K562 (cell line): ENCODE results near the gene KIFC3. TPM values are rescaled to one million over a fixed set of nuclear protein-coding genes. Genes with fewer than 3 reads are reported as not detected.

Source experiments
- ATAC-seq: fragments of 200-7000 bp; cut with Tn5 transposase; 3 replicates; pipeline ENCODE4 v1.9.1; 2020; ENCODE audit warnings: moderate library complexity
- BruUV-seq: library from RNA; stranded (reverse); fragments of 400-500 nt; replicated peaks from 2 replicates; lab custom pipeline; 2021; lab: Mats Ljungman, UMichigan
- CTCF ChIA-PET: fragments of 300-600 bp; formaldehyde crosslinking; extraction: SDS; loops from one replicate; lab custom pipeline; 2021; ENCODE audit warnings: low intra/inter-chr PET ratio; lab: Yijun Ruan, JAX
- POLR2A ChIA-PET: fragments of 300-600, 350-650 bp; sonication (Branson Sonifier 250); formaldehyde crosslinking; extraction: SDS; loops from one replicate; lab custom pipeline; 2021; ENCODE audit warnings: antibody characterized with exemption, inconsistent platforms; lab: Yijun Ruan, JAX
- DNase-seq, 4 experiments: peaks; one replicate each; pipeline versions ENCODE4 v3.0.0 to v3.0.0-alpha.2; 2011 to 2018; ENCODE audit warnings: low spot score in 3 of 4, mixed read lengths in 3 of 4; ENCODE audit errors: extremely low read depth in 1 of 4
- FAIRE-seq: peaks from 2 replicates; lab custom pipeline; 2011; peaks lifted over from hg19 to GRCh38; lab: Jason Lieb, UNC
- H2AFZ ChIP-seq: 2 replicates; pipeline ENCODE4 v1.6.0; 2011; ENCODE audit warnings: low read depth, low read length, control low read depth, inconsistent platforms
- H3K27ac ChIP-seq: fragments of 200-600 bp; 3 replicates; pipeline ENCODE4 v1.8.0; 2011; ENCODE audit warnings: low read depth, mild to moderate bottlenecking, control low read depth, inconsistent platforms, low read length, moderate library complexity, mixed read lengths; ENCODE audit errors: extremely low read depth
- H3K27me3 ChIP-seq, 2 experiments: fragments of 300-600 bp in 1 of 2; 2 replicates in 1 of 2; 3 replicates in 1 of 2; pipeline versions ENCODE4 v1.6.0 to v1.8.0; 2011; ENCODE audit warnings: inconsistent platforms in 2 of 2, low read length in 2 of 2, mild to moderate bottlenecking in 1 of 2, mixed read lengths in 1 of 2, moderate library complexity in 1 of 2; ENCODE audit not compliant: control insufficient read depth in 2 of 2, insufficient read depth in 2 of 2
- H3K36me3 ChIP-seq: fragments of 300-600 bp; 3 replicates; pipeline ENCODE4 v1.8.0; 2011; ENCODE audit warnings: mild to moderate bottlenecking, low read length, inconsistent platforms; ENCODE audit not compliant: control insufficient read depth, insufficient read depth
- H3K4me1 ChIP-seq, 2 experiments: fragments of 200-600 bp in 1 of 2; replicated peaks in 1 of 2; 2 replicates in 1 of 2; 3 replicates in 1 of 2; pipeline versions ENCODE4 v1.5.1 to v1.8.0; 2011; ENCODE audit warnings: inconsistent platforms in 2 of 2, low read length in 2 of 2, mild to moderate bottlenecking in 1 of 2, mixed read lengths in 1 of 2, moderate library complexity in 1 of 2; ENCODE audit not compliant: control insufficient read depth in 2 of 2, insufficient read depth in 2 of 2
- H3K4me2 ChIP-seq: 2 replicates; pipeline ENCODE4 v1.6.1; 2011; ENCODE audit warnings: low read length, control low read depth, inconsistent platforms, mixed read lengths; ENCODE audit not compliant: insufficient read depth
- H3K4me3 ChIP-seq: fragments of 200-600 bp; sonication (generic), shearing (Covaris generic); 2 replicates; pipeline ENCODE4 v1.5.1; 2016; ENCODE audit warnings: control low read depth, inconsistent platforms
- H3K79me2 ChIP-seq: fragments of 200-600 bp; 3 replicates; pipeline ENCODE4 v1.8.0; 2011; ENCODE audit warnings: low read length, inconsistent platforms; ENCODE audit not compliant: control insufficient read depth, insufficient read depth
- H3K9ac ChIP-seq, 2 experiments: 2 replicates each; pipeline versions ENCODE4 v1.6.0 to v1.6.1; 2011; ENCODE audit warnings: low read depth in 2 of 2, low read length in 2 of 2, control low read depth in 1 of 2, inconsistent platforms in 1 of 2, mild to moderate bottlenecking in 1 of 2, mixed read lengths in 1 of 2; ENCODE audit not compliant: insufficient read depth in 1 of 2
- H3K9me1 ChIP-seq: one replicate; pipeline ENCODE4 v1.6.0; 2011; ENCODE audit warnings: inconsistent platforms, mild to moderate bottlenecking, low read length, moderate library complexity; ENCODE audit not compliant: control insufficient read depth, insufficient read depth
- H3K9me3 ChIP-seq: replicated peaks from 2 replicates; pipeline ENCODE4 v1.5.1; 2011; ENCODE audit warnings: low read depth, low read length, inconsistent platforms; ENCODE audit not compliant: control insufficient read depth, insufficient read depth
- H4K20me1 ChIP-seq: replicated peaks from 2 replicates; pipeline ENCODE4 v1.6.1; 2011; ENCODE audit warnings: low read length, inconsistent platforms, mixed read lengths; ENCODE audit not compliant: control insufficient read depth, insufficient read depth
- OTX1 ChIP-seq: fragments of 450-650 bp; formaldehyde crosslinking; IDR thresholded peaks from 2 replicates; pipeline ENCODE4 v1.4.0; 2022; ENCODE audit warnings: mild to moderate bottlenecking
- PHTF2 ChIP-seq: fragments of 250-450 bp; sonication (Bioruptor Pico); IDR thresholded peaks from 2 replicates; pipeline ENCODE4 v1.5.0; 2021; ENCODE audit warnings: mild to moderate bottlenecking
- POLR2G ChIP-seq: fragments of 200-400 bp; formaldehyde crosslinking; IDR thresholded peaks from 2 replicates; pipeline ENCODE4 v1.6.1; 2017; ENCODE audit warnings: low read depth, mild to moderate bottlenecking, antibody characterized with exemption, low read length, moderate library complexity
- PYGO2 ChIP-seq: fragments of 450-650 bp; IDR thresholded peaks from 2 replicates; pipeline ENCODE4 v1.6.1; 2016; ENCODE audit warnings: mild to moderate bottlenecking, missing genetic modification characterization, moderate library complexity, missing compliant biosample characterization
- RBFOX2 ChIP-seq: fragments of 200-400 bp; formaldehyde crosslinking; IDR thresholded peaks from 2 replicates; pipeline ENCODE4 v1.6.1; 2017; ENCODE audit warnings: low read depth, mild to moderate bottlenecking, low read length, moderate library complexity
- WGBS: fragments of 100-300 bp; shearing (Covaris generic); methylation state at CpG from one replicate; pipeline ENCODE4 v1.1.6; 2016; ENCODE audit warnings: low coverage, mixed read lengths; ENCODE audit not compliant: insufficient coverage; ENCODE audit errors: missing lambda C conversion rate; 5-methylcytosine and 5-hydroxymethylcytosine counted together
- in situ Hi-C: fragments of 300-500 bp; cut with MboI; formaldehyde crosslinking; loops from 4 replicates; pipeline ENCODE4 v1.15.0; 2018; ENCODE audit warnings: inconsistent platforms, mixed read lengths
- intact Hi-C: fragments of 100-400 bp; cut with micrococcal nuclease; formaldehyde crosslinking; loops from 2 replicates; pipeline ENCODE4 v1.14.2; 2022
- polyA plus RNA-seq, 8 experiments: library from polyadenylated mRNA; depleted of rRNA in 4 of 8; stranded (reverse) in 5 of 8; unstranded in 3 of 8; fragments of >200 nt; fragmentation: Nextera tagmentation in 2 of 8; fragmentation: Illumina TruSeq in 1 of 8; extraction: Ambion mirVana in 2 of 8; extraction: Trizol in 1 of 8; gene quantifications; 2 replicates each; pipeline versions ENCODE4 v1.2.1 to v1.2.3, GENCODE V29; 2011 to 2014; ENCODE audit warnings: inconsistent platforms in 1 of 8, missing spikeins in 1 of 8
- total RNA-seq, 7 experiments: library from RNA; depleted of rRNA in 6 of 7; stranded (reverse); fragments of >200 nt in 6 of 7; fragmentation: Illumina TruSeq in 2 of 7; extraction: Trizol in 2 of 7; gene quantifications; 2 replicates each; pipeline versions ENCODE4 v1.2.1 to v1.2.3, GENCODE V29; 2011 to 2021; ENCODE audit warnings: low replicate concordance in 1 of 7

The KIFC3 gene
- total and polyA plus RNA-seq, 9 of the 15 experiments (the other 6 are each of a cell fraction or from before 2014, with no cell fraction given): 0.23 to 105 (median 26.2) TPM

GRCh38 chr16:57785924-57786323 is 16.4 kb downstream of the KIFC3 start:
- Histone ChIP-seq H3K4me2 (no peak overlapping the region), H3K4me3 (no peak overlapping the region), H3K9me1 (no peaks in the 10 kb centered on the region), H3K36me3 (peaks cover 68% of the 10 kb centered on the region; the same call in 2 of the 3 replicates), H3K9ac (peak overlapping the region in 1 of 2 experiments; percentile 45; a peak in 1 of 4 replicates), H3K4me1 (peaks cover 0 to 23% of the 10 kb centered on the region in 2 experiments; a peak in 1 of 5 replicates), H3K9me3 (no peaks in the 10 kb centered on the region), H3K79me2 (no peaks in the 10 kb centered on the region), H3K27me3 (no peaks in the 10 kb centered on the region), H2AFZ (no peak overlapping the region), H3K27ac (no peak overlapping the region), H4K20me1 (no peaks in the 10 kb centered on the region)
- TF ChIP-seq OTX1 (CRISPR knock-in tag): no peak
- no peak for TF ChIP-seq PYGO2 (tag)
- intact Hi-C loops: no loop called here
- no TSS peak for BruUV-seq
- POLR2A ChIA-PET: interaction anchor here (2.8 to 4.3 kb wide), 2 partner anchors 9 to 14 kb away, joined by 15 to 20 read pairs; partner anchors contain the start of gene KIFC3
- WGBS: 87% methylated on average over 8 of the region's 8 CpGs
- CTCF ChIA-PET: no interaction called here
- in situ Hi-C loops: no loop called here
- ATAC-seq: no peak
- no peak for DNase-seq
- FAIRE-seq: no peak

- Histone ChIP-seq H3K27ac (no peak overlapping the region), H3K4me1 (peaks cover 0 to 23% of the 10 kb centered on the region in 2 experiments; a peak in 1 of 5 replicates), H3K9ac (no peak overlapping the region), H3K79me2 (no peaks in the 10 kb centered on the region), H3K9me3 (no peaks in the 10 kb centered on the region), H4K20me1 (no peaks in the 10 kb centered on the region), H3K36me3 (peaks cover 63% of the 10 kb centered on the region; the same call in 2 of the 3 replicates), H3K4me2 (no peak overlapping the region), H3K9me1 (no peaks in the 10 kb centered on the region), H2AFZ (no peak overlapping the region), H3K4me3 (no peak overlapping the region), H3K27me3 (no peaks in the 10 kb centered on the region)
- 85% methylated on average over 7 of the region's 10 CpGs for WGBS
- FAIRE-seq: no peak
- ChIA-PET POLR2A (interaction anchor here (1.1 to 4.3 kb wide), 3 partner anchors 9 to 24 kb away, joined by 4 to 20 read pairs (median 15); partner anchors contain the start of gene KIFC3), CTCF (no interaction called here)
- no TSS peak for BruUV-seq
- in situ Hi-C loops: no loop called here
- intact Hi-C loops: no loop called here
- TF ChIP-seq RBFOX2 (0 out of 2 replicates have a peak, but pooled peaks have one; percentile 17), POLR2G (peak; percentile 54), PHTF2 (CRISPR knock-in tag) (no peak)
- ATAC-seq: no peak
- DNase-seq: no peak
These were observed 16.9 kb downstream of the KIFC3 start for GRCh38 chr16:57785385-57785784.
